Common myeloid progenitor, CD34-positive (primary cell): ENCODE measurements around the gene YPEL3.

Experiments used
- CTCF ChIA-PET: fragments of 350-600 bp; sonication (Branson Sonifier 250); formaldehyde crosslinking; loops from one replicate; lab custom pipeline; 2021; ENCODE audit warnings: antibody characterized with exemption; lab: Charles Lee
- POLR2A ChIA-PET: fragments of 350-600 bp; sonication (Branson Sonifier 250); formaldehyde crosslinking; loops from one replicate; lab custom pipeline; 2021; ENCODE audit warnings: antibody characterized with exemption; lab: Charles Lee
- DNase-seq, 3 donors: peaks; one replicate each; pipeline versions ENCODE4 v3.0.0 to v3.0.0-alpha.2; 2013
- H3K27ac ChIP-seq, 2 experiments: 1 replicate in 1 of 2; 2 replicates in 1 of 2; pipeline ENCODE4 v1.7.0; 2013; ENCODE audit warnings: inconsistent platforms in 2 of 2, low read length in 2 of 2, mild to moderate bottlenecking in 2 of 2, low read depth in 1 of 2, moderate library complexity in 1 of 2; ENCODE audit not compliant: severe bottlenecking in 2 of 2, insufficient read depth in 1 of 2, poor library complexity in 1 of 2
- H3K27me3 ChIP-seq, 5 experiments: replicated peaks in 2 of 5; 1 replicate in 3 of 5; 2 replicates in 2 of 5; pipeline versions ENCODE4 v1.6.1 to v1.7.0; 2013; ENCODE audit warnings: low read length in 4 of 5, mild to moderate bottlenecking in 2 of 5, moderate library complexity in 2 of 5, inconsistent platforms in 1 of 5; ENCODE audit not compliant: insufficient read depth in 5 of 5, control insufficient read depth in 4 of 5
- H3K36me3 ChIP-seq, 4 experiments: 1 replicate in 2 of 4; 2 replicates in 2 of 4; pipeline versions ENCODE4 v1.6.1 to v1.7.0; 2013; ENCODE audit warnings: low read length in 3 of 4, control low read depth in 1 of 4, mild to moderate bottlenecking in 1 of 4; ENCODE audit not compliant: control insufficient read depth in 4 of 4, insufficient read depth in 4 of 4
- H3K4me1 ChIP-seq, 4 experiments: 1 replicate in 3 of 4; 2 replicates in 1 of 4; pipeline versions ENCODE4 v1.6.1 to v1.7.1; 2013; ENCODE audit warnings: low read length in 3 of 4, mild to moderate bottlenecking in 3 of 4, control low read depth in 1 of 4, inconsistent platforms in 1 of 4, moderate library complexity in 1 of 4; ENCODE audit not compliant: control insufficient read depth in 4 of 4, insufficient read depth in 4 of 4; ENCODE audit errors: control extremely low read depth in 1 of 4
- H3K4me3 ChIP-seq, 7 experiments: 1 replicate in 4 of 7; 2 replicates in 3 of 7; pipeline versions ENCODE4 v1.5.1 to v1.7.0; 2013; ENCODE audit warnings: mild to moderate bottlenecking in 7 of 7, low read length in 6 of 7, moderate library complexity in 6 of 7, inconsistent platforms in 2 of 7, low read depth in 2 of 7, control low read depth in 1 of 7; ENCODE audit not compliant: insufficient read depth in 4 of 7, control insufficient read depth in 1 of 7; ENCODE audit errors: extremely low read depth in 1 of 7
- H3K9me3 ChIP-seq, 5 experiments: 1 replicate in 4 of 5; 2 replicates in 1 of 5; pipeline versions ENCODE4 v1.6.1 to v1.7.1; 2013; ENCODE audit warnings: low read length in 4 of 5, mild to moderate bottlenecking in 2 of 5, inconsistent platforms in 1 of 5, low read depth in 1 of 5, moderate library complexity in 1 of 5; ENCODE audit not compliant: control insufficient read depth in 4 of 5, insufficient read depth in 2 of 5; ENCODE audit errors: control extremely low read depth in 1 of 5
- WGBS: methylation state at CpG from one replicate; pipeline ENCODE4 v1.1.5; 2013; ENCODE audit not compliant: insufficient coverage; 5-methylcytosine and 5-hydroxymethylcytosine counted together

Gene YPEL3

DNA sequence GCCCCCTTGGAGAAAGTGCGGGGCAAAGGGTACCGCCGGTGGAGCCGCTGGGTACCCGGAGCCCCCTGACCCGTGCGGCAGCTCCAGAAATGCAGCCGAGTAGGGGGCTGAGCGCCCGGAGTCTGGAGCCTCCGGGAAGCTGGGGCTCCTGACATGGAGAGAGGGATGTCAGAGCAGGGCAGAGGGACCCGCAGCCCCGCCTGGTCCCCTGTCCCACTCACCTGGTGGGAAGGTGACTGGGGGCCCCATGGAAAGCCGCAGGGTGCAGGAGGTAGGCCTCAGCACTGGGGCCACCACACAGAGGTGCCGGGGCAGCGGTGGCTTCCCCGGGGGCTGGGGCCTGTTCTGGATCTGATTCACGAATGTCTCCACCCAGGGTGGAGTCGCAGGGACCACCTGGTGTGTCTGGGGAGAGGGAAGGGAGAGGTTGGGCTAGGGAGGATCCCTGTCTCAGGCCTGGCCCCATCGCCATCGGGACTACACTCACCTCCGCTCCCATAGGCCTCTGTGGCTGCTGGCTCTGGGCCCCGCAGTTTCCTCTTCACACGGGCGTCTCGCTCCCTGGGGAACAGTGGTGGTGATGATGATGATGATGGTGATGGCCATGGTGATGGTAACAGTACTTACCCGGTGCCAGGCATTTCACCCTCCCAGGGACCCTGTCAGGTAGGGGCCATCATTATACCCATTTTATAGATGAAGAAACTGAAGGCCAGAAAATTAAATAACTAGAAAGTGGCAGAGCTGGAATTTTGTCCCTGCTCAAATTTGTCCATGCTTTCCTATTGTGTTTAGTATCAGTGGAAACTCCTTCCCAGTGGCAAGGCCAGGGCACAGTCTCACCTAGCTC, 9.5 kb downstream of the YPEL3 start:
- peak overlapping the region in 1 of 2 experiments; percentile 14 for H3K27ac ChIP-seq
- POLR2A ChIA-PET, result no interaction called here

DNA sequence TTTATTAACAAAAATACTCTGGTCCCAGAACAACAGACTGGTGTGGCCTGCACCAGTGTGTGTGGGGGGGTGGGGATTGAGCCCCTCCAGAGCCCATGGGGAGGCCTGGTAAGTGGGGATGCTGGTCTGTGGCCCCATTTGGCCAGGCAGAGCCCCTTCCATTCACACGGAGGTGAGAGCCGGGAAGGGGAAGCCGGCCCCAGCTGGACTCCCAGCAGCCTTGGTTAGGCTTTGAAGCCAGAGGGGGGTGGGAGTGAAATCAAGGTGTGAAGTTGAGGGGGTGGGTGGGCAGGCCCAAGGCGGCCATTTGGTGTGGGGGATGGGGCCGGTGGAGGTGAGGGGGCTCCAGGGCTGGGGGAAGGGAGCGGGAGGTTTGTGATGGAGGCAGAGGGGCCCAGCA, 10.2 kb downstream of the YPEL3 start:
- Histone ChIP-seq H3K36me3 (peaks cover 14 to 46% (median 37%) of the 10 kb centered on the region in 4 experiments), H3K9me3 (no peaks in the 10 kb centered on the region), H3K27ac (no peak overlapping the region), H3K27me3 (no peaks in the 10 kb centered on the region), H3K4me3 (no peak overlapping the region), H3K4me1 (peaks cover 0 to 11% (median 8%) of the 10 kb centered on the region in 4 experiments)
- POLR2A ChIA-PET, result no interaction called here
- CTCF ChIA-PET, result interaction anchor here (11.3 kb wide), 1 partner anchor 12 kb away, joined by 235 read pairs; the partner anchor contains the start of genes ALDOA and PPP4C
- no peak for DNase-seq
- WGBS, result 100% methylated on average over 3 of the region's 6 CpGs

More for the DNA sequence above, 9.5 kb downstream of the YPEL3 start:
- no peak overlapping the region for H3K4me3 ChIP-seq
- no peaks in the 10 kb centered on the region for H3K27me3 ChIP-seq
- DNase-seq, result no peak
- WGBS, result 92% methylated on average over 18 of the region's 27 CpGs
- H3K9me3 ChIP-seq, result no peaks in the 10 kb centered on the region
- peaks cover 0 to 18% (median 14%) of the 10 kb centered on the region in 4 experiments for H3K4me1 ChIP-seq
- peaks cover 10 to 39% (median 31%) of the 10 kb centered on the region in 4 experiments for H3K36me3 ChIP-seq
- CTCF ChIA-PET, result interaction anchor here (11.3 kb wide), 1 partner anchor 13 kb away, joined by 235 read pairs; the partner anchor contains the start of genes ALDOA and PPP4C

DNA sequence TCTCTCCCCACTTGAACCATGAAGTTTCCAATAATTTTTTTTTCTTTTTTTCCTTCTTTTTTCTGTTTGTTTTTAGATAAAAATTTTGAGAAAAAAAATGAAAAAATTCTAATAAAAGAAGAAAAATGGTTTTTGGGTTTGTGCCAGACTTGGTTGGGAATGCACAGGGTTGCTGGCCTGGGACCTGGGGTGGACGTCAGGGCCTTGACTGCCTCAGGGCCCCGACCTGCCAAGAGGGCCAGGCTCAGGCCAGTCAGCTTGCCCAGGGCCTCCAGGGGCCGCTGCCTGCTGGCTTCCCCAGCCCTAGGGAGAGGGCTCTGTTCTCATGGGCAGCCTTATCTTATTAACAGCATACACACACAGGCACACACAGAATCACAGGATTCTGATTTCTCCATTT, 10.8 kb downstream of the YPEL3 start:
- Histone ChIP-seq H3K27ac (peak overlapping the region in 1 of 2 experiments; percentile 34), H3K27me3 (no peaks in the 10 kb centered on the region), H3K4me1 (peaks cover 0 to 5% (median 2%) of the 10 kb centered on the region in 4 experiments), H3K9me3 (no peaks in the 10 kb centered on the region), H3K4me3 (no peak overlapping the region), H3K36me3 (peaks cover 15 to 50% (median 40%) of the 10 kb centered on the region in 4 experiments)
- DNase-seq, result no peak
- 100% methylated on average over 3 of the region's 3 CpGs for WGBS
- POLR2A ChIA-PET, result no interaction called here
- CTCF ChIA-PET, result interaction anchor here (0.7 to 1.3 kb wide), 2 partner anchors 9 to 20 kb away, joined by 3 to 4 read pairs; partner anchors contain the start of genes ALDOA and PPP4C

DNA sequence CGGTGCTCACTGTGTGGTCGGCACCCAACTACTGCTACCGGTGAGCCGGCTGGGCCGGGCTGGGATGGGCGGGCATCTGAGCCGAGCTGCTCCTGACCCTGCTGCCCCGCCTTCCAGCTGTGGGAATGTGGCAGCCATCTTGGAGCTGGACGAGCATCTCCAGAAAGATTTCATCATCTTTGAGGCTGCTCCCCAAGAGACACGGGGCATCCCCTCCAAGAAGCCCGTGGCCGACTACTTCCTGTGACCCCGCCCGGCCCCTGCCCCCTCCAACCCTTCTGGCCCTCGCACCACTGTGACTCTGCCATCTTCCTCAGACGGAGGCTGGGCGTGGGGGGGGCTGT, 11.2 kb downstream of the YPEL3 start:
- peaks cover 15 to 54% (median 42%) of the 10 kb centered on the region in 4 experiments for H3K36me3 ChIP-seq
- POLR2A ChIA-PET, result no interaction called here
- H3K27ac ChIP-seq, result peak overlapping the region in 1 of 2 experiments; percentile 34

DNA sequence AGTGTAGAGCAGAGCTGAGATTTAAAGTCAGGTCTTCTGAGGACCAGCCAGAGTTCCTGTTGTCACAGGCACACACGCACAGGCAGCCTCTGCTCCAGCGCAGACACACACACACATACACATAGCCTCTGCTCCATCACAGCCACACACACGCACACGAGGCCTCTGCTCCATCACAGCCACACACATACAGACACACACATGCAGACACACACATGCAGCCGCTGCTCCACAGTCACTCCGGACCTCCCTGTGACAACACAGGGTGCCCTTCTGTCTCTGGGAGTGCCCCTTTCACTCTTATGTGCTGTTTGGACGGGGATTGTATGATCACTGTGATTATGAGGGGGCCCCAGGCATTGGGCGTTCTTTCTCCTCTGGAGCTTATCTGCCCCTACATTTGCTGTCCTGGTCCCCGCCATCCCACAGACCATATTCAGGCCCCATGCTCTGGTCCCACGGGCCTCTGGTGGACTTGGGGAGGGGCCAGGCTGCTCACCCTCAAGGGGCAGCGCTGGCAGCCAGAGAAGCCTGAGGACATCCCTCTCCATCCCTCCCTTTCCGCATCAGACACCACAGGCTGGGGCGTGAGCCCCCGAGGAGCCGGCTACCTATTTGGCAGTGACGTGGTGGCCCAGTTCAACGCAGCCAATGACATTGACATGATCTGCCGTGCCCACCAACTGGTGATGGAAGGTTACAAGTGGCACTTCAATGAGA, 11.8 kb downstream of the YPEL3 start:
- ChIA-PET POLR2A (no interaction called here), CTCF (interaction anchor here (1.3 kb wide), 1 partner anchor 8 kb away, joined by 4 read pairs; the partner anchor contains the start of gene PPP4C)
- DNase-seq, result no peak
- H3K36me3 ChIP-seq, result peaks cover 15 to 59% (median 46%) of the 10 kb centered on the region in 4 experiments
- no peak overlapping the region for H3K27ac ChIP-seq
- WGBS, result 98% methylated on average over 13 of the region's 18 CpGs
- H3K9me3 ChIP-seq, result no peaks in the 10 kb centered on the region
- H3K27me3 ChIP-seq, result no peaks in the 10 kb centered on the region
- no peaks in the 10 kb centered on the region for H3K4me1 ChIP-seq
- H3K4me3 ChIP-seq, result no peak overlapping the region

More for the DNA sequence above, 11.2 kb downstream of the YPEL3 start:
- no peak for DNase-seq
- Histone ChIP-seq H3K4me1 (peaks cover 0 to under 1% (median under 1%) of the 10 kb centered on the region in 4 experiments), H3K27me3 (no peaks in the 10 kb centered on the region), H3K9me3 (no peaks in the 10 kb centered on the region), H3K4me3 (no peak overlapping the region)
- CTCF ChIA-PET, result interaction anchor here (0.7 to 1.3 kb wide), 2 partner anchors 8 to 19 kb away, joined by 3 to 4 read pairs; partner anchors contain the start of genes ALDOA and PPP4C
- WGBS, result 91% methylated on average over 13 of the region's 17 CpGs

DNA sequence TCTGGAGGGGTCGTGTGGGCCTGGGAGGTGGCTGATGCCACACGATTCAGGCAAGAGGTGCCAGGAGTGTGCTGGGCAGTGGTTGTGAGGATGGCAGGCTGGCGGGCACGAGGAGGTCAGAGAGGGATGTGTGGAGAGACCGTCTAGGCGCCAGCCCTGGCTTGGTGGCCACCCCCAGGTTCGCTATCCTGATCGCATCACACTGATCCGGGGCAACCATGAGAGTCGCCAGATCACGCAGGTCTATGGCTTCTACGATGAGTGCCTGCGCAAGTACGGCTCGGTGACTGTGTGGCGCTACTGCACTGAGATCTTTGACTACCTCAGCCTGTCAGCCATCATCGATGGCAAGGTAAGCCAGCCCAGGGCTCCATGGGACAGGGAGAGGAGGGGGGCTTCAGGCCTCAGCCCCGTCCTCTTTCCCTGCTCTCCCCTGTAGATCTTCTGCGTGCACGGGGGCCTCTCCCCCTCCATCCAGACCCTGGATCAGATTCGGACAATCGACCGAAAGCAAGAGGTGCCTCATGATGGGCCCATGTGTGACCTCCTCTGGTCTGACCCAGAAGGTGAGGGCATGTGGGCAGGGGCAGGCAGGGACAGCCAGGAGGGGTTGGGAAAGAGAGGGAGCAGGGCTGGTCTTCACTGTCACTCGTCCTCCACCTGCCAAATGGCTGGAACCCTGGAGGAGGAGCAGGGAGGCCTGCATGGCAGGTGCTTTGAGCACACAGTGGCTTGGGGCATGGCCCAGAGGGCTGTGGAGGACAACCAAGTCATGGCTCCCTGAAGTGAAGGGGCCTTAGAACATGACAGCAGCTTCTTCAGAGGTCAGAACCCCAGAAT, 12.6 kb downstream of the YPEL3 start:
- peaks cover 15 to 65% (median 50%) of the 10 kb centered on the region in 4 experiments for H3K36me3 ChIP-seq
- WGBS, result 97% methylated on average over 20 of the region's 24 CpGs
- no peak overlapping the region for H3K4me3 ChIP-seq
- CTCF ChIA-PET, result interaction anchor here (0.9 to 19.2 kb wide), 2 partner anchors 8 to 76 kb away, joined by 3 to 235 read pairs; partner anchors contain the start of genes TBX6 and YPEL3
- POLR2A ChIA-PET, result no interaction called here
- no peaks in the 10 kb centered on the region for H3K27me3 ChIP-seq
- H3K9me3 ChIP-seq, result no peaks in the 10 kb centered on the region
- DNase-seq, result no peak
- H3K4me1 ChIP-seq, result no peaks in the 10 kb centered on the region
- H3K27ac ChIP-seq, result no peak overlapping the region
